Esophagus muscularis mucosa (tissue), 4 donors: ENCODE results near the gene SPATA31A1. TPM values are rescaled to one million over a fixed set of nuclear protein-coding genes. Genes with fewer than 3 reads are reported as not detected.
"Not testable (repeated sequence)": the region's sequence is repeated elsewhere in the genome, so short reads cannot be mapped to it uniquely, and the experiment has no call there.

Source experiments
- DNase-seq: peaks from one replicate; pipeline ENCODE4 v3.0.0-alpha.2; 2017; ENCODE audit errors: extremely low spot score
- H3K27ac ChIP-seq, 4 donors: fragments of 200-600 bp; sonication (generic); replicated peaks in 1 of 4; 1 replicate in 3 of 4; 2 replicates in 1 of 4; pipeline ENCODE4 v1.5.1; 2016 to 2019; ENCODE audit warnings: mild to moderate bottlenecking in 1 of 4
- H3K27me3 ChIP-seq, 4 donors: fragments of 200-600 bp; sonication (generic); one replicate each; pipeline versions ENCODE4 v1.5.1 to v1.6.0; 2016 to 2019
- H3K36me3 ChIP-seq, 4 donors: fragments of 200-600 bp; sonication (generic); one replicate each; pipeline ENCODE4 v1.5.1; 2016 to 2019
- H3K4me1 ChIP-seq, 4 donors: fragments of 200-600 bp; sonication (generic); one replicate each; pipeline ENCODE4 v1.5.1; 2016 to 2019
- H3K4me3 ChIP-seq, 4 donors: fragments of 200-600 bp; sonication (generic); 1 replicate in 2 of 4; 2 replicates in 2 of 4; pipeline ENCODE4 v1.5.1; 2016 to 2019; ENCODE audit warnings: mild to moderate bottlenecking in 4 of 4, moderate library complexity in 1 of 4
- H3K9me3 ChIP-seq, 4 donors: fragments of 200-600 bp; sonication (generic); 1 replicate in 3 of 4; 2 replicates in 1 of 4; pipeline ENCODE4 v1.5.1; 2016 to 2019
- WGBS: methylation state at CpG from one replicate; pipeline ENCODE4 v1.1.5; 2018; 5-methylcytosine and 5-hydroxymethylcytosine counted together
- intact Hi-C: fragments of 100-400 bp; cut with DNase I; formaldehyde crosslinking; loops from one replicate; pipeline ENCODE4 v1.15.1; 2023
- total RNA-seq, 4 donors: library from RNA; depleted of rRNA; stranded (reverse); fragments of >200 nt; gene quantifications; one replicate each; pipeline versions ENCODE4 v1.1.0 to v1.2.1, GENCODE V29; 2016

SPATA31A1 gene
- total RNA-seq, result not detected

- H3K9me3 ChIP-seq, intact Hi-C loops, H3K36me3 ChIP-seq, H3K4me1 ChIP-seq, H3K27me3 ChIP-seq, H3K4me3 ChIP-seq, H3K27ac ChIP-seq, DNase-seq: not testable (repeated sequence)
- no CpG with 5 or more reads among the region's 6 CpGs for WGBS
Observed at GRCh38 chr9:39355369-39355768, at the start of gene SPATA31A1. TSS of gene SPATA31A1 (plus strand) at chr9:39355669. CDS start at chr9:39355731, 62 bp downstream.

GRCh38 chr9:39407261-39408204, 52.1 kb downstream of the SPATA31A1 start:
- H3K27me3 ChIP-seq, intact Hi-C loops, H3K4me1 ChIP-seq, H3K9me3 ChIP-seq, H3K27ac ChIP-seq, DNase-seq, H3K4me3 ChIP-seq, H3K36me3 ChIP-seq: not testable (repeated sequence)
- no CpG with 5 or more reads among the region's 2 CpGs for WGBS

- H3K4me1 ChIP-seq, intact Hi-C loops: not testable (repeated sequence)
- WGBS, result no CpG with 5 or more reads among the region's 1 CpG
Observed at GRCh38 chr9:39411254-39411940, 55.9 kb downstream of the SPATA31A1 start.

More at GRCh38 chr9:39411254-39411940, 55.9 kb downstream of the SPATA31A1 start:
- DNase-seq, H3K36me3 ChIP-seq, H3K27ac ChIP-seq, H3K9me3 ChIP-seq, H3K4me3 ChIP-seq, H3K27me3 ChIP-seq: not testable (repeated sequence)

Other genes starting within 250 kb of the SPATA31A1 start
- 10 to 100 TPM; 50.4 to 80.2 (median 60.4) TPM for gene CNTNAP3, start 67.5 kb upstream of the SPATA31A1 start, total RNA-seq